ENCODE measurements around the gene TOB2. TPM values are rescaled to one million over a fixed set of nuclear protein-coding genes. Genes with fewer than 3 reads are reported as not detected.

TOB2 gene
- total and polyA plus RNA-seq, 2 donors (not counting 1 experiment from before 2014, with no cell fraction given), result 20.6 to 20.9 TPM

- no peak overlapping the region for H3K4me3 ChIP-seq (replicated peaks in 1 of 4; ENCODE audit: control extremely low read depth in 1 of 4, insufficient read depth in 1 of 4, low read depth in 3 of 4, low read length in 4 of 4)
- no peak overlapping the region for H3K27ac ChIP-seq (ENCODE audit: insufficient read depth, low read length)
- H2AFZ ChIP-seq (ENCODE audit: low read length), result no peak overlapping the region
- no peaks in the 10 kb centered on the region for H3K9me3 ChIP-seq (ENCODE audit: control insufficient read depth, insufficient read depth, low read depth, low read length)
- peaks cover 5% of the 10 kb centered on the region for H3K36me3 ChIP-seq (ENCODE audit: control insufficient read depth, insufficient read depth, low read length)
- no peak overlapping the region for H3K9ac ChIP-seq (ENCODE audit: insufficient read depth, low read length)
- H3K4me1 ChIP-seq (ENCODE audit: control insufficient read depth, extremely low read depth, insufficient read depth, low read length), result no peaks in the 10 kb centered on the region
- TF ChIP-seq CTCF (conservative IDR thresholded peaks at IDR 0.05 in 1 of 2, IDR thresholded peaks at IDR 0.05 in 1 of 2; ENCODE audit: low read depth in 1 of 2, low read length in 2 of 2) (no peak), EZH2 (IDR thresholded peaks at IDR 0.05; ENCODE audit: low read length, missing control alignments) (no peak)
- no peak overlapping the region for H3K4me2 ChIP-seq (ENCODE audit: extremely low read depth, insufficient read depth, low read length)
- no peaks in the 10 kb centered on the region for H4K20me1 ChIP-seq (ENCODE audit: control insufficient read depth, extremely low read depth, insufficient read depth, low read length)
- H3K79me2 ChIP-seq (ENCODE audit: control insufficient read depth, insufficient read depth, low read length), result no peaks in the 10 kb centered on the region
- no peak for DNase-seq (ENCODE audit: low read depth in 2 of 2)
- H3K27me3 ChIP-seq (ENCODE audit: control insufficient read depth, insufficient read depth, low read length), result no peaks in the 10 kb centered on the region
Observed at GRCh38 chr22:41395531-41396240, 50.9 kb downstream of the TOB2 start.

- Histone ChIP-seq H3K36me3 (ENCODE audit: control insufficient read depth, insufficient read depth, low read length) (peaks cover 7% of the 10 kb centered on the region), H3K4me3 (replicated peaks in 1 of 4; ENCODE audit: control extremely low read depth in 1 of 4, insufficient read depth in 1 of 4, low read depth in 3 of 4, low read length in 4 of 4) (no peak overlapping the region), H3K27me3 (ENCODE audit: control insufficient read depth, insufficient read depth, low read length) (no peaks in the 10 kb centered on the region), H3K27ac (ENCODE audit: insufficient read depth, low read length) (no peak overlapping the region), H3K9ac (ENCODE audit: insufficient read depth, low read length) (no peak overlapping the region), H4K20me1 (ENCODE audit: control insufficient read depth, extremely low read depth, insufficient read depth, low read length) (no peaks in the 10 kb centered on the region), H3K4me2 (ENCODE audit: extremely low read depth, insufficient read depth, low read length) (peak overlapping the region; percentile 13), H3K9me3 (ENCODE audit: control insufficient read depth, insufficient read depth, low read depth, low read length) (no peaks in the 10 kb centered on the region), H2AFZ (ENCODE audit: low read length) (no peak overlapping the region), H3K4me1 (ENCODE audit: control insufficient read depth, extremely low read depth, insufficient read depth, low read length) (no peaks in the 10 kb centered on the region), H3K79me2 (ENCODE audit: control insufficient read depth, insufficient read depth, low read length) (no peaks in the 10 kb centered on the region)
- TF ChIP-seq EZH2 (IDR thresholded peaks at IDR 0.05; ENCODE audit: low read length, missing control alignments) (no peak), CTCF (conservative IDR thresholded peaks at IDR 0.05 in 1 of 2, IDR thresholded peaks at IDR 0.05 in 1 of 2; ENCODE audit: low read depth in 1 of 2, low read length in 2 of 2) (no peak)
- DNase-seq (ENCODE audit: low read depth in 2 of 2), result no peak
Observed at GRCh38 chr22:41394012-41394356, 52.6 kb downstream of the TOB2 start.

GRCh38 chr22:41387341-41387740 lies 59.3 kb downstream of the TOB2 start:
- Histone ChIP-seq H3K79me2 (ENCODE audit: control insufficient read depth, insufficient read depth, low read length) (peaks cover 4% of the 10 kb centered on the region), H3K4me3 (replicated peaks in 1 of 4; ENCODE audit: control extremely low read depth in 1 of 4, insufficient read depth in 1 of 4, low read depth in 3 of 4, low read length in 4 of 4) (no peak overlapping the region), H3K9me3 (ENCODE audit: control insufficient read depth, insufficient read depth, low read depth, low read length) (no peaks in the 10 kb centered on the region), H3K27ac (ENCODE audit: insufficient read depth, low read length) (no peak overlapping the region), H2AFZ (ENCODE audit: low read length) (no peak overlapping the region), H3K4me1 (ENCODE audit: control insufficient read depth, extremely low read depth, insufficient read depth, low read length) (no peaks in the 10 kb centered on the region), H3K27me3 (ENCODE audit: control insufficient read depth, insufficient read depth, low read length) (no peaks in the 10 kb centered on the region), H4K20me1 (ENCODE audit: control insufficient read depth, extremely low read depth, insufficient read depth, low read length) (no peaks in the 10 kb centered on the region), H3K36me3 (ENCODE audit: control insufficient read depth, insufficient read depth, low read length) (peaks cover 8% of the 10 kb centered on the region), H3K4me2 (ENCODE audit: extremely low read depth, insufficient read depth, low read length) (no peak overlapping the region), H3K9ac (ENCODE audit: insufficient read depth, low read length) (no peak overlapping the region)
- no peak for DNase-seq (ENCODE audit: low read depth in 2 of 2)
- no peak for TF ChIP-seq CTCF (conservative IDR thresholded peaks at IDR 0.05 in 1 of 2, IDR thresholded peaks at IDR 0.05 in 1 of 2; ENCODE audit: low read depth in 1 of 2, low read length in 2 of 2)
- TF ChIP-seq EZH2 (IDR thresholded peaks at IDR 0.05; ENCODE audit: low read length, missing control alignments), result no peak

Measured in fibroblast of lung (primary cell).